SKM-1 treated with dmso at 0.1 percent for 144 hours (cell line): ENCODE results near the gene IFIT1.
"Not testable (repeated sequence)": the region's sequence is repeated elsewhere in the genome, so short reads cannot be mapped to it uniquely, and the experiment has no call there.

ENCODE experiments used
- DNase-seq: peaks from one replicate; lab custom pipeline; 2025; ENCODE audit not compliant: unreplicated experiment; lab: John Stamatoyannopoulos, UW

Gene IFIT1

DNA sequence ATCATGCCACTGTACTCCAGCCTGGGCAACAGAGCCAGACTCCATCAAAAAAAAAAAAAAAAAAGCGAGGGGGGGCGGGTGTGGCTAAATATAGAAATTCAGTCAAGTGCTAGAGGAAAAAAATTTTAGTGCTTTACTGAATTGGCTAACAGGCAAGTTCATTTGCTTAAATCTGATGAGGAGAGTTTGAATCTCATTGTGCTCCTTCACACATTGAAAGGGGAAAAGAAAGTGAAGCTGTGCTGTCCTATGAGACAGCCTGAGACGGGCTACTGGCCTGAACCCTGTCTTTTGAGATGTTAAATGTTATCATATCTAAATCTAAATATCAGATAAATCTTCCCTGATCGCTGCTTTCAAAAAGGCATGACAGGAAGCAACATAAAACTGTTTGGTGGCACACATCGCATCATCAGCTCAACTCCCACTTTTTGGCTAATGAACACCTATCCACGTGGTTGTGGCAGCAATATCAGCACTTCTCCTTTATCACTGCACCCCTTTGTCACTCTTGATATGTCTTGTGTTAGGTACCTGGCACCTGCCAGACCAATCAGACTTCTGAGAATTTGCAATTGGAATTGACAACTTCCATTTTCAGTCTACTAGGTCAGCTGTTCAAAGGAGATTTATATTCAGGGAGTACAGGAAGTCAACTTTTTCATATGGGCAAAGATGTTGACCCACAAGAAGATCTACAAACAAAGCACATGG is 28.5 kb upstream of the IFIT1 start:
- no peak for DNase-seq

DNA sequence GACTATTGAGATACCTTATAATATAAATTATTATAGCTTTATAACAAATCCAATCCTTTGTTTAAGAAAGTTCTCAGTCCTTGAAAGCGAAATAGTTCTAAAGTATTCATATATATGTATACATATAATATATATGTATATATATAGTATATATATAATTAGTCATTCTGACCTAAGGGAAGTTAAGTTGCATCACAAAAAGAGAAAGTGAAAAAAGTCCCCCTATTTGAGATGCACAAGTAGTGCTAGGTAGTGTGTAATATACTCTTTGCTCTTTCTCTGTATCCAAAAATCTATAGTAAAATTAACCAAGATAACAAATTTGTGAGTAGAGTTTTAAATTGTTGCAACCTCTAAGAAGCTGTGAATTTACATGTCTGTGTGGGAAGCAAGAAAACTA is 27.9 kb upstream of the IFIT1 start:
- DNase-seq = no peak

DNA sequence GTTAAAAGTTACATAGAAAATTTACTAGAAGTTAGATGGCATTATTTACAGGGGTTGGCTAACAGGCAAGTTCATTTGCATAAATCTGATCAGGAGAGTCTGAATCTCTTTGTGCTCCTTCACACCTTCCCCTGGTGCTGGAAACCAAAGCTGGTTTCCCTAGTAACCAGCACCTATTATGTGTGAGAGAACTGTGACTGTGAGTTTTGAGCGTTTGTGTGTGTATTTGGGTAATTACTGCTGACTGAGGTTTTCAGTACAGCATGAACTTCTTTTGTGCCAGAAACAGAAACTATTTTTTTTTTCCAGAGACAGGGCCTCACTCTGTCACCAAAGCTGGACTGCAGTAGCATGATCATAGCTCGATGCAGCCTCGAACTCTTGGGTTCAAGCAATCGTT is 24.9 kb upstream of the IFIT1 start:
- no peak for DNase-seq

DNA sequence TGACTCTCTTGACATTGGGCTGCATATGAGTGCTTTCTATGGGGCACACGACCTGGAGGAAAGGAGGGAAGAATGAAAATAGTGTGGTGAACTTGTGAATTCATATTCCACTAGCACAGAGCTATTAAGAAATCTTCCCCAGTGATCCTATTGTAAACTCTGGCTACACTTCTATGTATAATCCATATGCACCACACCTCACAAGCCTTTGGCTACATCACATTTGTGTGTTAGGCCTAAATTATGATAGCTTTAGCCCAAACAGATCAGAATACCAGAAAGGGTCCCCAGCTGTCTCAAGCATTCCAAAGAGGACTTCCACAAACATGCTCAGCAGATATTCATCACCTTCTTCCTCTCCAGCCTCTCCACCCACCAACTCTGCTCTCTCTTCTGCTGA is 24.3 kb upstream of the IFIT1 start:
- DNase-seq = no peak

DNA sequence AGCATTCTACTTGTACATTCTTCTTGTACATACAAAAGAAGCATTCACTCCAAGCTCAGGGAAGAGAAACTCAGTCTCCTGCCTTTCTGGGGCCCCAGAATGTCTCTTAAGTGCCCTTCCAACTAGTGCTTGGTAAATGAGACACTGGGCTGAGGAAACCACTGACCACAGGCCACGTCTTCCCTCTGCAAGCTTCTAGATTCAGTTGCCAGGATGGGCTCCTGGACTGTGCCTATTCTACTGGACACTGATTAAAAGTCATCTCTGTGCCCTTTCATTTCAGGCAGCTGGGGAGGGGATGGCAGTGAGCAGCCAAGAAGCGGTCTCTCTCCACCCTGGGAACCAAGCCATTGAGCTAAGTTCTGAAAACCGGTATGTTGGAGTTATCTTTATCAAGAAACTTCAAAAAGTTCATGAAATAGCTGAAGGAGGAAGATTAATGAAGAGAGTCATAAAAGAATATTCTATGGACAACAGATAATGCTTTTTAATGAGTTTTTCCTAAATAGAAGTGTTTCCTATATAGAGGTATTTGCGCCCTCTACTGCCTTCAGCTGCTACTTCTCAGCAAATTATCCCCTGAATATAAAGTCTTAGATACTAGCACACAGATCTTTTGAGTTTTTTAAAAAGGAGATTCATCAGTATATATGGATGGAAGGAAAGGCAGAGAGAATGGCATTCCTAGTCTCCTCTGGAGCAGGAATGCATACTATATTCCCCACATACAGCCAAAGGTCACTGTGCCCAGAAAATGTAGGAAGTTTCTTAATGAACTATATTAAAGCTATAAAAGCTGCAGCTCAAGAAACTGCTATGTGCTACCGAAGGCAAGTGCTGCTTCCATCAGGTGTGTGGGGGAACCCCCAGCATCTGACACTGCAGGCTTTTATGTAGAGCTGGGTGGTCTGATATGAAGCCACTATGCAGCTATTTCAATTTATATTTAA is 23.0 kb upstream of the IFIT1 start:
- DNase-seq = peak; percentile 5

DNA sequence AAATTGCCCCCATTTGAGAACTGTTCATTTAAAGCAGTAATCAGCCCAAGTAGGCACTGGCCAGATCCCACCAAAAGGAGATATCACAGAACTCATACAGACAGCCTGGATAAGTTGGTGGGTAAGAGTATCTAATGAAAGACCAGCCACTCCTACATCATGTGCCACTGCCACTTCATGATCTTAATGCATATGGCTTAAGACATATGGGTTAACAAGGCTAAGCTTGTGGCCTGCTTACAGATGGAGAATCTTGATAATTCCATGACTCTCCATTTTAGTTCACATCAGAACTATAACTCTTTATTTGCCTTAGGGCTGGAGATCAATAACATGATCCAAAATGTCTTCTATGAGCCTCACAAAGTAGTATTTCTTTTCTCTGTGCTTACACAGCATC is 21.3 kb upstream of the IFIT1 start:
- no peak for DNase-seq

DNA sequence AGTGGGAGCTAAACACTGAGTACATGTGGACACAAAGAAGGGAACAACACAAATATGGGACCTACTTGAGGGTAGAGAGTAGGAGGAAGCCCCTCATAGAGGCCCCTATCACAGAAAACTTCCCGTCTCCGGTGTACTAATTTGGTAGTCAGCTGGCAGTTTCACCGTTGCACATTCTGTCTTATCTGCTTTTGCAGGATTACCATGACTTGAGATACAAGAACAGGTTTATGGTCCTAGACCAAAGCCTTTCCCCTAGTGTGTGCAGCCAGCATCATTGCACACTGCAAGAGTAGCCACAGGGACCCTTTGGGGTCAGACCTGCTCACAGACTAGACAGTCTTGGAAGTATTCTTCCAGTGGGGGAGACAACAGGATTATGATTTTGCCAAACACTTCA is 20.4 kb upstream of the IFIT1 start:
- no peak for DNase-seq

DNA sequence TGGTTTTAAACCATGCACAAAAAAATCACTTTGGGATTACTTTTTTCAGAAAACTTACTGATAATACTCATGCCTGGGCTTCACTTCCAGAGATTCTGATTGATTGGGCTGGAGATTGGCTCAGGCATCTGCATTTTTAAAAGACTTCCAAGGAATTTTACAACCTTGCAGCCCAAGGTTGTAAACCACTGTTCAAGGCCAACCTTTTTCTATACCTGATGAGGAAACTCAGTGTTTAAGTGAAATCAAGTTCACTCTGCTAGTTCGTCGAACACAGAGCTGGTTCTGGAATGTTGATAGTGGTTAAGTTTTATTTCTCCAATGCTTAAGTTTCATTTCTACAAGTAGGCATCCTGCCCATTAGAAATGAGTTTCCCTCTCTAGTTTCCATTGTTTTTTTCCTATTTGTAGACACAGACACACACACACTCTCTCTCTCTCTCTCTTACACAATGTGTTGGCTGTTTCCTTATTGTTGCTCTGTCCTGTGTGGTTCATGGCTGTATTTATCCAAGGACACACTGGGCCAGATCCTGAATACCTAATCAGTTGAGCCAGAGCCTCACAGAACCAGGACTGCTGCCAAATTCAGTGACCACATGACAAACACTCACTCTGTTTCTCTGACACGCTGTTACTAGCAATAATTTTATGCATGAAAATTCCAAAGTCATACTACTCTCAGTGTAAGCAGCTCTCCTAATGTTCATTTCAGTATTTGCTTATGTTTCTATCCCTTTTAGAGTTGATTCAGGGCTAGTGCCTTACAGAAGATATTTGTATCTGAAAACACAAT is 18.3 kb upstream of the IFIT1 start:
- no peak for DNase-seq

DNA sequence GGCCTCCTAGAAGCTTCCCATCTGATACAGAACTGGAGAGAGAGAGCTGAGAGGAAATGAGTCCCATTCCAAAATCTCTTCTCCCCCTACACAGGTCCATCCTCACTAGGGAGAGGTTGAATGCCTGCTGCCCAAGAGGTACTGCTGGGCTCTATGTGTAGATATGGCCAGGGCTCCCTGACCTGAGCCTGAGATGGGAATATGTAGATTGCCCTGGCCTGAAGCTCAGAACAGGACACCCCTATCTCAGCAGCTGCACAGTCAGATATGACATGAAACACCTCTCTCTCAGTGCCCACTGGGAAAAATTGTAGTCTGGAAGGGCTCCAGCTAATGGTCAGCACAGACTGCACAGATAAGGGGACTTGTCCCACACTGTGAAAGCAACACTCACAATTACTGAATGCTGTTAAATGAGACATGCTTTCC is 17.7 kb upstream of the IFIT1 start:
- DNase-seq = no peak

DNA sequence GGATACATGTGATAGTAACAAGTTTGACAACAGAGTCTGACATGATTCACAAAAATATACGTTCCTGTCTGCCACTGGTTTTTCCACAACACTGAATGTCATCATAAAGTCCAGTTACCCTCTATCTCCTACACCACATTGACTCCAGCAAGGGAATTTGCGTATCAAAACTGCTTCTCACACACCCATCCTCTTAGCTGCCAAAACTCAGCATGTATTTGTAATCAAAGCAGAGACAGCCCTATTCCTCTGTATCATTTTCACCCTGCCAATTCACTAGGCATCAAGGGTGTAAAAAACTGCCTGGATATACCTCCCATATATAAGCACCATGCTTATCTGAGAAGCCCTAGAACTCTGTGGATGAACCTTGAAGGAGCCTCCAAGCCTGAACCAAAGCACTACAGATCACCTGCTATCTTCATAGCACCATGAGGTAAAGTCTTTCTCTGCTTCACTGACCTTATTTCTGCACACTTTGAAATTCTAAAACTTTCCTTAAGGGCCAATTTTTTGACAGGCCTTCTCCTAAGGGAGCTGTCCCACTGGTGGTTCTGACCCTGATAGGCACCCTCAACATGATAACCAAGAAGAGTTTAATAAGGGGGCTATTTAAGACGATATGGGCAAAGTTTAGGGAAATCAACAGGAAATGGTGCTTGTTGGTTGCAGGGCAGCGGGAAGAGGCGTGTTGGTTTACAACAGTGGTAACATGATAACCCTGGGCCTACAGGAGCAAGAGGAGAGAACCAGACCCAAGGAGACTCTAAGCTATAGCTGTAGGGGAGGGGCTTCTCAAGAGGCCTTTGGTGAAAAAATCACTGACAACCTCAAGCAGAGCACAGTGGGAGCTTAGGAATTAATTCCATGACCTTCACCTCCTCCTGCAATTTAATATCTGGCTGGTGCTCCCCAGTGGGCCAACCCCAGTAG is 14.5 kb upstream of the IFIT1 start, which contains the start of gene IFIT1B:
Gene IFIT1B (plus strand): TSS at position 352 of the 933 bp plus-strand sequence. CDS start 80 bp downstream, at position 432.
- no peak for DNase-seq

DNA sequence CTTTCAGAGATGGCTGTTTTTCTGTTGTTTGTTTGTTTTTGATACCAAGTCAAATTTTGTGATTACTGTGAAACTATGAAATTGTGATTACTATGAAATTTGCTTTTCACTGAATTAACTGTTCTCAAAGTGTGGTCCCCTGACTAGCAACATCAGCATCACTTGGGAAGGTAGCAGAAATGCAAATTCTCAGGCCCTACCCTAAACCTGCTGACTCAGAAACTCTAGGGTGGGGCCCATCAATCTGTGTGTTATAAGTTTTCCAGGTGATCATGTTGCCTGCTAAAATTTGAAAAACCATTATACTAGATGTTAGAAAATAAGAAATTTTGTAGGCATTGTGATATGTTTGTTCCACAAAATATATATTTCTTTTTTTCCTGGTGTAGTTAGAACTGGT is 13.3 kb upstream of the IFIT1 start:
- DNase-seq = no peak

DNA sequence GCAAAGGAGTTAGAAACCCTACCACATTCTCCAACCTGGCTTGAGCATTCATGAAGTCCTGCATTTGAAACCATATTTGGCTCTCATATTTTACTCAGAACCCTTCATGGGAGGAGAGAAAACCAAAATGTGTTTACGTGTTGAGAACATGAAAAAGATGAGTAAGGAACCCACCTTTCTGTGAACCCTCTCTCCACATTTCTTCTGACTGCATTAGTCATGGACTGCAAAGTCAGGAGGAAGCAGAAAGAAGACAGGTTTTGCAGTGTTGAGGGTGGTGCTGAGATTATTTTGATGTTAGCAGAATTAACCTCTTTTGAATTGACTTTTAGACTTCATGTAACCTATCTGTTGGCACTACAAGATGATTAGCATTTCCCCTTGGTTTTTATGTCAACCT is 9.7 kb upstream of the IFIT1 start:
- no peak for DNase-seq

DNA sequence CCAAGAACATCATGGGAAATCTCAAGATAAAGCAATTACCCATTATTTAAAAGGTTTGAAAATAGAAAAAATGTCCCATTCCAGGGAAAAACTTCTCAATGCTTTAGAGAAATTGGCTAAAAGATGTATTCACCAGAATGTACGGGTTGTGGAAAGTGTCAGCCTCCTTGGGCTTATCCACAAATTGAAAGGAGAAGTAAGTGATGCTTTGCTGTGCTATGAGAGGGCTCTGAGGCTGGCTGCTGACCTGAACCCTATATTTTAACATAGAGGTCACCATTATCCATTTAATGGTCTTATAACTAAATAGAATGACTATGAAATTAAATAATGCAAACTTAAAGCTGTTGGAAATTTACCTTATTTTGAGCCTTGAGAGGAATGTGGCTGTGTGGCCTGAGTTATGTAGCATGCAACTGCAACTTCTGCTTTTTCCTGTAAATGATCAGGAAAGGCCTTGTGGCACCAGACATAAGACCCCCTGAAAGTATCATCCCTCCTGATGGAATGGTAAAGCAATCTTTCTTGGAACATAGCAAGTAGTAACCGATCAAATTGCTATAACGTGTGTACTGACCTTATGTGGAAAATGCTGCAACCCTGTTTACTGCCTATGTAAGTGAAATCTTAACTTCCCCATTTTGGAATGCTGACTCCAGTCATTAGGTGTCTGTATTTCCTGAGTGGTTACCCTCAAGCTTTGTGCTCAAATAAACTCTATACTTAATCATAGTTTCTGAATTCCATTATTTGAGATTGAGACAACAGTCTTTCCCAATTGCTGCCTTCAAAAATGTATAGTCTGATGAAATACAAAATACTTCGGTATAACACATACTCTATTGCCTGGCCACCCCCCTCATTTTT is 7.7 kb upstream of the IFIT1 start:
- DNase-seq = peak; percentile 78

DNA sequence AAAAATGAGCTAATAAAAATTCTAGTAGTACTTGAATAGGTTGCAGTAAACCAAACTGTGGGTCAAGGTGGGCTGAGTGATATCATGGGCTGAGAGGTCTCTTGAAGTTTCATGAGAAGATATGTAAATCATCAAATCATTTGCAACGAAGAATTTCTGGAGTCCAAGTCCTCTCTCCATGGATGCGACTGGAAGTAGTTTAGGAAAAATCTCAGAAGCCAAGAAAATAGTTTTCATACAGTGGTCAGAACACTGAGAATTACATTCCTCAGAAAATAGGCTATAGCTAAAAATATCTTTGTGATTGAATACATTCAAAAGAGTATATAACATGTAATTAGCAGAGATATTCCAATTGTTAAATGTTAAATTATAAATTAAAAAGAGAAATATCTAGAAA is 3.6 kb upstream of the IFIT1 start:
- DNase-seq = no peak

DNA sequence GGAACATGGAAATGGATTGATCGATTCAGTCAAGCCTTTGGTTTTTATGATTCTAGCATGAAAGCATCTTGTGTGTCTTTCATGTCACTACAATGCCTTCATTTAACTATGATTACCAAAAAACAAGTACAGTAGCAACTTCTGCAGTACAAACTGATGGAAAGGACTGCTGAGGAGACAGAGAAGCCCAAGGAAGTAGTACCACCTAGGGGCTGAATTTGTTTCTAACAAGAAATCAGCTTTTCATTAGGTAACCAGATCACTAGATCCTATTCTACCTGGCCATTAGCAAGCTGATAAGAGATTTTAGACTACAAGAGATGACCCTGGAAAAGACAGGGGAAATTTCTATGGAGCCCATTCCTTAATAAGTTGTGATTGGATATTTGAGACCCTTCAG is 3.2 kb upstream of the IFIT1 start:
- no peak for DNase-seq

DNA sequence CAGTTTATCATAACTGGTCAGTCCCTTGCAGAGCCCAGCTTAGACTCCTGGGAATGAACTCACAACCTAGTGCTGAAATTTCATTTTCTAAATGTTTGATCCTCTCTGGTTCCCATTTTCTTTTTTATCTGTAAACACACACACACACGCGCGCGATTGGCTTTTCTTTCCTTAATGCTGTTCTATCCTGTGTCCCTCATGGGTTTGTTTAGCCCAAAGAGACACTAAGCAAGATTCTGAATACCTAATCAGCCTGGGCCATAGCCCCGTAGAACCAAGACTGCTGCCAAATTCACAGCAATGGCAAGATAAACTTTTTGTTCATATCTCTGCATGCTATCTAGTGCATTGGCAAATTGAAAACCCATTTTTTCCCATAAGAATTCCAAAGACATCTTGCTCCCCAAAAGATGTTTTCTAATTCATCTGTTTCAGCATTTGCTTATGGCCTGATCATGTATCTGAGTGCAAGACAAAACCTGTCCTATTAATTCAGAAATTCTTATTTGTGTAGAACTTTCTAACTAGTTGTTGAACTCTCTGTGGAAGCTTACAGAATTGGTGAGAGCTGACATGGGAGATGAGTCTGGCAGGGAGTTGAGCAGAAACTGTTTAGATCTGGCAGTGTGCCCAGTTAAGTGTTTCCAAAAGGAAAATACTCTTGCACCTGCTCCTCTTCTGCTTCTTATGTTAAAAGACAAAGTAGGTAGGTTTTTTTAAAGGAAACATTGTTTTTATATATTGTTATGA is 1.8 kb upstream of the IFIT1 start:
- DNase-seq = no peak

DNA sequence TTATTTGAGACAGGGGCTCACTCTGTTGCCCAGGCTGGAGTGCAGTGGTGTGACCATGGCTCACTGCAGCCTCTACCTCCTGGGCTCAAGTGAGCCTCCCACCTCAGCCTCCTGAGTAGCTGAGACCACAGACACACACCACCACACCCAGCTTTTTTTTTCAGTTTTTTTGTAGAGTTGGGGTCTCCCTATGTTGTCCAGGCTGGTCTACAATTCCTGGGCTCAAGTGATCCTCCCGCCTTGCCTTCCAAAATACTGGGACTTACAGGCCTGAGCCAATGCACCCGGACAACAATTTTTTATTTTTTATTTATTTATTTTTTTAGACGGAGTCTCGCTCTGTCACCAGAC is 1.2 kb upstream of the IFIT1 start:
- DNase-seq = not testable (repeated sequence)

DNA sequence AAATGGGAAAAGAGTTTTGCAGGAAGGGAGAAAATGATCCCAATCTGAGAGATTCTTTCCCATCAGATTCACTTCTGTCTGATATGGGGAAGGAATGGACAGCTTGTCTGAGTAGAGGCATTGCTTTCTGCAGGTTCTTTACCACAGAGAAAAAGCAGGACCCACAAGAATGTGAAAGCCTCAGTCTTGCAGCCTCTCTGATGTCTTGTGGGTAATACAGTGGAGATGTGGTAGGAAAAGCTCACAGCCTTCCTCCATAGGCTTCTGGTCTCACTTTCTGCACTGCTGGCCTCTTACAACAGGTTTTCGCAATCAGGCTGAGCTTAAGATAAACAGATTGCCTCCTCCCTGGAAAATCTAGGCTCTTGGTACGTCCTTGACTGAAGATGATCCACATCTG is 551 bp downstream of the IFIT1 start:
- peak; percentile 74 for DNase-seq

DNA sequence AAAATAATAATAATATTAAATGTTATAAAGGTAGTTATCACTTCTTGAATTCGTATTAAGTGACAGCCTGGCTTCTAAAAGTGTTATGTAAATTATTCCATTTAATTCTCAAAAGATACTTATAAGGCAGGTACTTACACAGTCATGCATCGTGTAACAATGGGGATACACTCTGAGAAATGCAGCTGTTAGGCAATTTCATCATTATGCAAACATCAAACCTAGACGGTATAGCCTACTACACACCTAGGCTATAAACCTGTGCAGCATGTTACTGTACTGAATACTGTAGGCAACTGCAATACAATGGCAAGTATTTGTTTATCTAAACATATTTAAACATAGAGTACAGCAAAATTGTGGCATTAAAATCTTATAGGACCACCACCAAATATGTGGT is 1.5 kb downstream of the IFIT1 start:
- DNase-seq = no peak
